Neutrophil (primary cell): ENCODE results near the gene NR2C1.
A peak's percentile ranks its signal among the peaks of the same experiment; 100 is the strongest.

Experiments used
- H3K27ac ChIP-seq: fragments of 200-600 bp; sonication (generic); 2 replicates; pipeline ENCODE4 v1.5.1; 2016; ENCODE audit warnings: mild to moderate bottlenecking, moderate library complexity
- H3K27me3 ChIP-seq: fragments of 200-600 bp; sonication (generic); 2 replicates; pipeline ENCODE4 v1.6.0; 2016; ENCODE audit warnings: mild to moderate bottlenecking
- H3K36me3 ChIP-seq: fragments of 200-600 bp; sonication (generic); 2 replicates; pipeline ENCODE4 v1.5.1; 2017
- H3K4me1 ChIP-seq, 2 experiments: fragments of 200-600 bp in 1 of 2; sonication (generic) in 1 of 2; 1 replicate in 1 of 2; 2 replicates in 1 of 2; pipeline versions ENCODE4 v1.5.1 to v1.6.1; 2013 to 2016; ENCODE audit warnings: low read depth in 1 of 2, low read length in 1 of 2, mild to moderate bottlenecking in 1 of 2, moderate library complexity in 1 of 2; ENCODE audit not compliant: control insufficient read depth in 1 of 2, insufficient read depth in 1 of 2
- H3K4me3 ChIP-seq, 2 experiments: fragments of 200-600 bp in 1 of 2; sonication (generic) in 1 of 2; 1 replicate in 1 of 2; 2 replicates in 1 of 2; pipeline ENCODE4 v1.5.1; 2013 to 2016; ENCODE audit warnings: low read depth in 1 of 2, low read length in 1 of 2, mild to moderate bottlenecking in 1 of 2, moderate library complexity in 1 of 2
- H3K9me3 ChIP-seq: fragments of 200-600 bp; sonication (generic); 2 replicates; pipeline ENCODE4 v1.5.1; 2016
- TF ChIP-seq, protein P1 (sequence below): fragments of 200-600 bp; sonication (generic); IDR thresholded peaks from 2 replicates; pipeline ENCODE4 v1.5.1; 2016; ENCODE audit warnings: antibody characterized with exemption

The NR2C1 gene

GRCh38 chr12:95003213-95003920 is 70.1 kb downstream of the NR2C1 start, which contains the start of gene NDUFA12:
Gene NDUFA12 (minus strand): TSS chr12:95003697. CDS start chr12:95003680, 17 bp downstream.
- Histone ChIP-seq H3K36me3 (peaks cover 8% of the 10 kb centered on the region), H3K4me3 (peak within 1 kb of the TSS; percentile 63 to 66), H3K9me3 (peaks cover 3% of the 10 kb centered on the region), H3K27ac (peak within 1 kb of the TSS; percentile 66), H3K27me3 (no peaks in the 10 kb centered on the region), H3K4me1 (peaks cover 7 to 12% of the 10 kb centered on the region in 2 experiments)
- TF ChIP-seq, protein P1, sequence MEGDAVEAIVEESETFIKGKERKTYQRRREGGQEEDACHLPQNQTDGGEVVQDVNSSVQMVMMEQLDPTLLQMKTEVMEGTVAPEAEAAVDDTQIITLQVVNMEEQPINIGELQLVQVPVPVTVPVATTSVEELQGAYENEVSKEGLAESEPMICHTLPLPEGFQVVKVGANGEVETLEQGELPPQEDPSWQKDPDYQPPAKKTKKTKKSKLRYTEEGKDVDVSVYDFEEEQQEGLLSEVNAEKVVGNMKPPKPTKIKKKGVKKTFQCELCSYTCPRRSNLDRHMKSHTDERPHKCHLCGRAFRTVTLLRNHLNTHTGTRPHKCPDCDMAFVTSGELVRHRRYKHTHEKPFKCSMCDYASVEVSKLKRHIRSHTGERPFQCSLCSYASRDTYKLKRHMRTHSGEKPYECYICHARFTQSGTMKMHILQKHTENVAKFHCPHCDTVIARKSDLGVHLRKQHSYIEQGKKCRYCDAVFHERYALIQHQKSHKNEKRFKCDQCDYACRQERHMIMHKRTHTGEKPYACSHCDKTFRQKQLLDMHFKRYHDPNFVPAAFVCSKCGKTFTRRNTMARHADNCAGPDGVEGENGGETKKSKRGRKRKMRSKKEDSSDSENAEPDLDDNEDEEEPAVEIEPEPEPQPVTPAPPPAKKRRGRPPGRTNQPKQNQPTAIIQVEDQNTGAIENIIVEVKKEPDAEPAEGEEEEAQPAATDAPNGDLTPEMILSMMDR: peak; percentile 8

- H3K36me3 ChIP-seq: peaks cover 8% of the 10 kb centered on the region
- peak overlapping the region; percentile 63 to 66 for H3K4me3 ChIP-seq
Observed at GRCh38 chr12:95002754-95003153, 70.7 kb downstream of the NR2C1 start.

DNA sequence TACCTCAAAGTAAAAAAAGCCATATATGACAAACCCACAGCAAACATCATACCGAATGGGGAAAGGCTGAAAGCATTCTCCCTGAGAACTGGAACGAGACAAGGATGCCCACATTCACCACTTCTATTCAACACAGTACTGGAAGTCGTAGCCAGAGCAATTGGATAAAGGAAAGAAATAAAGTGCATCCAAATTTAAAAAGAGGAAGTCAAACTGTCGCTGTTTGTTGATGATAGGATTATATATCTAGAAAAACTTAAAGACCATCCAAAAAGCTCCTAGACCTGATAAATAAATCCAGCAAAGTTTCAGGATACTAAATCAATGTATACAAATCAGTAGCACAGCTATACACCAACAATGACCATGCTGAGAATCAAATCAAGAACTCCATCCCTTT is 75.1 kb downstream of the NR2C1 start:
- H3K27ac ChIP-seq: no peak overlapping the region
- H3K27me3 ChIP-seq: no peaks in the 10 kb centered on the region
- peaks cover 21% of the 10 kb centered on the region for H3K36me3 ChIP-seq
- no peak overlapping the region for H3K4me3 ChIP-seq
- H3K4me1 ChIP-seq: peaks cover 7 to 9% of the 10 kb centered on the region in 2 experiments
- TF ChIP-seq, protein P1: no peak
- H3K9me3 ChIP-seq: no peaks in the 10 kb centered on the region

More at GRCh38 chr12:95002754-95003153, 70.7 kb downstream of the NR2C1 start:
- H3K27ac ChIP-seq: peak overlapping the region; percentile 66
- TF ChIP-seq, protein P1: no peak
- H3K9me3 ChIP-seq: no peaks in the 10 kb centered on the region
- H3K27me3 ChIP-seq: no peaks in the 10 kb centered on the region
- peaks cover 7 to 12% of the 10 kb centered on the region in 2 experiments for H3K4me1 ChIP-seq

DNA sequence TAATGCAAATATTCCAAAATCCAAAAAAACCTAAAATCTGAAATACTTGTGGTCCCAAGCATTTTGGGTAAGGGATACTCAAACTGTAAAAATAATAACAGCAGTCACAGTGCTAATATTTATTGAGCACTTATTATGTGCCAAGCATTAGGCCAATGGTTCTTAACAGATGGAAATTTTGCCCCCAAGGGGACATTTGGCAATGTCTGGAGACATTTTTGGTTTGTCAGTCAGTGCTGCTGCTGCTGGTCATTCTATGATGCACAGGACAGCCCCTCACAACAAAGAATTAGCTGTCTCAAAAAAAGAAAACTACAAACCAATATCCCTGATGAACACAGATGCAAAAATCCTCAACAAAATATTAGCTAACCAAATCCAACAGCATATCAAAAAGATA is 75.7 kb downstream of the NR2C1 start:
- H3K36me3 ChIP-seq: peaks cover 27% of the 10 kb centered on the region
- peaks cover 2 to 3% of the 10 kb centered on the region in 2 experiments for H3K4me1 ChIP-seq
- no peak overlapping the region for H3K4me3 ChIP-seq
- H3K9me3 ChIP-seq: no peaks in the 10 kb centered on the region
- TF ChIP-seq, protein P1: no peak
- no peak overlapping the region for H3K27ac ChIP-seq
- H3K27me3 ChIP-seq: no peaks in the 10 kb centered on the region

GRCh38 chr12:94997061-94997460 is 76.4 kb downstream of the NR2C1 start:
- H3K4me3 ChIP-seq: no peak overlapping the region
- TF ChIP-seq, protein P1: no peak
- H3K4me1 ChIP-seq: no peaks in the 10 kb centered on the region
- no peak overlapping the region for H3K27ac ChIP-seq
- H3K9me3 ChIP-seq: no peaks in the 10 kb centered on the region
- no peaks in the 10 kb centered on the region for H3K27me3 ChIP-seq
- peaks cover 33% of the 10 kb centered on the region for H3K36me3 ChIP-seq
